Kidney (tissue), 14 donors: ENCODE results near the gene IL4I1. TPM values are rescaled to one million over a fixed set of nuclear protein-coding genes. Genes with fewer than 3 reads are reported as not detected.
A peak's percentile ranks its signal among the peaks of the same experiment; 100 is the strongest.

Source experiments
- DNase-seq, 5 donors: peaks; one replicate each; pipeline ENCODE4 v3.0.0-alpha.2; 2013 to 2020
- FAIRE-seq: peaks from 2 replicates; lab custom pipeline; 2012; peaks lifted over from hg19 to GRCh38; lab: Jason Lieb, UNC
- H3K27ac ChIP-seq, 2 donors: one replicate each; pipeline ENCODE4 v1.7.0; 2013; ENCODE audit warnings: low read depth in 2 of 2, low read length in 2 of 2, inconsistent platforms in 1 of 2
- H3K27me3 ChIP-seq: one replicate; pipeline ENCODE4 v1.7.1; 2013; ENCODE audit warnings: low read length, inconsistent platforms; ENCODE audit not compliant: control insufficient read depth, insufficient read depth
- H3K36me3 ChIP-seq, 3 donors: one replicate each; pipeline versions ENCODE4 v1.7.0 to v1.7.1; 2013; ENCODE audit warnings: low read length in 3 of 3, control low read depth in 1 of 3, inconsistent platforms in 1 of 3; ENCODE audit not compliant: insufficient read depth in 3 of 3, control insufficient read depth in 2 of 3
- H3K4me1 ChIP-seq, 3 donors: one replicate each; pipeline versions ENCODE4 v1.7.0 to v1.7.1; 2013; ENCODE audit warnings: low read length in 3 of 3, inconsistent platforms in 1 of 3, low read depth in 1 of 3; ENCODE audit not compliant: control insufficient read depth in 2 of 3, insufficient read depth in 2 of 3
- H3K4me3 ChIP-seq, 3 donors: one replicate each; pipeline versions ENCODE4 v1.7.0 to v1.8.1; 2013; ENCODE audit warnings: low read length in 3 of 3, control low read depth in 1 of 3, inconsistent platforms in 1 of 3
- H3K9ac ChIP-seq, 3 donors: one replicate each; pipeline versions ENCODE4 v1.7.0 to v1.7.1; 2013; ENCODE audit warnings: low read length in 3 of 3, control low read depth in 1 of 3, inconsistent platforms in 1 of 3
- H3K9me3 ChIP-seq, 3 donors: one replicate each; pipeline versions ENCODE4 v1.7.0 to v1.7.1; 2013; ENCODE audit warnings: low read length in 3 of 3, control low read depth in 1 of 3, inconsistent platforms in 1 of 3; ENCODE audit not compliant: control insufficient read depth in 2 of 3, insufficient read depth in 1 of 3
- CTCF ChIP-seq: IDR thresholded peaks from 3 replicates; pipeline ENCODE4 v1.5.1; 2012; ENCODE audit warnings: mild to moderate bottlenecking, moderate library complexity, borderline replicate concordance; ENCODE audit not compliant: insufficient read depth; ENCODE audit errors: extremely low read depth
- intact Hi-C: fragments of 100-400 bp; cut with DNase I; formaldehyde crosslinking; loops from one replicate; pipeline ENCODE4 v1.11.1; 2022
- polyA plus RNA-seq: library from polyadenylated mRNA; stranded (reverse); fragments of 350-450 nt; fragmentation: Illumina TruSeq; extraction: RNeasy Lipid Tissue Mini Kit (QIAGEN cat#74804); gene quantifications from one replicate; pipeline ENCODE4 v1.2.3, GENCODE V29; 2014; ENCODE audit warnings: low read depth, low replicate concordance; ENCODE audit not compliant: insufficient read depth
- total RNA-seq: library from RNA; stranded (reverse); fragmentation: NEBNext Ultra II Directional; extraction: Animal tissue kit (Norgen Biotek cat#: 25700); gene quantifications from one replicate; pipeline ENCODE4 v1.2.1, GENCODE V29; 2021
- donor health status: control.
- donor health status: control.
- donor health status: control.
- donor health status: control.
- donor health status: control.
- donor health status: DM: yes; HTN: yes; CAD: no.
- donor health status: Normal renal cell carcinoma (clear cell type).

The IL4I1 gene
- total and polyA plus RNA-seq, 2 donors from 2014 or later: 0.82 to 12.8 TPM

GRCh38 chr19:49854378-49855263 is 42.1 kb downstream of the IL4I1 start:
- peak in 2 of 5 donors; percentile 58 to 79 for DNase-seq
- H3K9ac ChIP-seq: no peak overlapping the region
- H3K9me3 ChIP-seq: no peaks in the 10 kb centered on the region
- FAIRE-seq: no peak
- TF ChIP-seq CTCF: no peak
- H3K27ac ChIP-seq: no peak overlapping the region
- intact Hi-C loops: no loop called here
- no peak overlapping the region for H3K4me3 ChIP-seq
- H3K27me3 ChIP-seq: no peaks in the 10 kb centered on the region
- H3K4me1 ChIP-seq: peaks cover 0 to 17% (median 9%) of the 10 kb centered on the region in 3 donors
- peaks cover 0 to 19% (median 9%) of the 10 kb centered on the region in 3 donors for H3K36me3 ChIP-seq

- no peaks in the 10 kb centered on the region for H3K9me3 ChIP-seq
- no peak for FAIRE-seq
- intact Hi-C loops: no loop called here
- peaks cover 0 to 19% (median 9%) of the 10 kb centered on the region in 3 donors for H3K36me3 ChIP-seq
- no peak for DNase-seq
- no peak for TF ChIP-seq CTCF
- no peak overlapping the region for H3K4me3 ChIP-seq
- peaks cover 0 to 17% (median 9%) of the 10 kb centered on the region in 3 donors for H3K4me1 ChIP-seq
- H3K9ac ChIP-seq: no peak overlapping the region
- no peaks in the 10 kb centered on the region for H3K27me3 ChIP-seq
- H3K27ac ChIP-seq: no peak overlapping the region
Observed at GRCh38 chr19:49853852-49854377, 42.8 kb downstream of the IL4I1 start.

- intact Hi-C loops: no loop called here
- no peak overlapping the region for H3K27ac ChIP-seq
Observed at GRCh38 chr19:49852631-49853126, 44.0 kb downstream of the IL4I1 start.

More at GRCh38 chr19:49852631-49853126, 44.0 kb downstream of the IL4I1 start:
- TF ChIP-seq CTCF: no peak
- FAIRE-seq (no peak), DNase-seq (peak in 1 of 5 donors; percentile 34)
- peak overlapping the region in 2 of 3 donors; percentile 34 to 51 for H3K9ac ChIP-seq
- peaks cover 0 to 17% (median 9%) of the 10 kb centered on the region in 3 donors for H3K4me1 ChIP-seq
- no peaks in the 10 kb centered on the region for H3K9me3 ChIP-seq
- peaks cover 0 to 19% (median 9%) of the 10 kb centered on the region in 3 donors for H3K36me3 ChIP-seq
- no peaks in the 10 kb centered on the region for H3K27me3 ChIP-seq
- peak overlapping the region; percentile 62 to 77 (median 76) for H3K4me3 ChIP-seq
